GM12865 (cell line): ENCODE measurements around the gene NT5DC1.

Experiments used
- DNase-seq: peaks from one replicate; pipeline ENCODE4 v3.0.0; 2010; ENCODE audit warnings: low read depth
- H3K4me3 ChIP-seq: 2 replicates; pipeline ENCODE4 v1.5.1; 2011; ENCODE audit warnings: mild to moderate bottlenecking, low read depth, low read length, control low read depth
- TF ChIP-seq, protein P1 (sequence below): IDR thresholded peaks from 2 replicates; pipeline ENCODE4 v1.5.1; 2011; ENCODE audit warnings: low read length, control low read depth, low read depth, inconsistent platforms; ENCODE audit not compliant: insufficient read depth; ENCODE audit errors: missing control alignments

The NT5DC1 gene

GRCh38 chr6:116192786-116193185 is 92.1 kb downstream of the NT5DC1 start:
- DNase-seq, result no peak
- TF ChIP-seq, protein P1, sequence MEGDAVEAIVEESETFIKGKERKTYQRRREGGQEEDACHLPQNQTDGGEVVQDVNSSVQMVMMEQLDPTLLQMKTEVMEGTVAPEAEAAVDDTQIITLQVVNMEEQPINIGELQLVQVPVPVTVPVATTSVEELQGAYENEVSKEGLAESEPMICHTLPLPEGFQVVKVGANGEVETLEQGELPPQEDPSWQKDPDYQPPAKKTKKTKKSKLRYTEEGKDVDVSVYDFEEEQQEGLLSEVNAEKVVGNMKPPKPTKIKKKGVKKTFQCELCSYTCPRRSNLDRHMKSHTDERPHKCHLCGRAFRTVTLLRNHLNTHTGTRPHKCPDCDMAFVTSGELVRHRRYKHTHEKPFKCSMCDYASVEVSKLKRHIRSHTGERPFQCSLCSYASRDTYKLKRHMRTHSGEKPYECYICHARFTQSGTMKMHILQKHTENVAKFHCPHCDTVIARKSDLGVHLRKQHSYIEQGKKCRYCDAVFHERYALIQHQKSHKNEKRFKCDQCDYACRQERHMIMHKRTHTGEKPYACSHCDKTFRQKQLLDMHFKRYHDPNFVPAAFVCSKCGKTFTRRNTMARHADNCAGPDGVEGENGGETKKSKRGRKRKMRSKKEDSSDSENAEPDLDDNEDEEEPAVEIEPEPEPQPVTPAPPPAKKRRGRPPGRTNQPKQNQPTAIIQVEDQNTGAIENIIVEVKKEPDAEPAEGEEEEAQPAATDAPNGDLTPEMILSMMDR, result no peak
- no peak overlapping the region for H3K4me3 ChIP-seq

GRCh38 chr6:116196841-116197240 is 96.2 kb downstream of the NT5DC1 start:
- TF ChIP-seq, protein P1, result no peak
- no peak overlapping the region for H3K4me3 ChIP-seq
- DNase-seq, result no peak

DNA sequence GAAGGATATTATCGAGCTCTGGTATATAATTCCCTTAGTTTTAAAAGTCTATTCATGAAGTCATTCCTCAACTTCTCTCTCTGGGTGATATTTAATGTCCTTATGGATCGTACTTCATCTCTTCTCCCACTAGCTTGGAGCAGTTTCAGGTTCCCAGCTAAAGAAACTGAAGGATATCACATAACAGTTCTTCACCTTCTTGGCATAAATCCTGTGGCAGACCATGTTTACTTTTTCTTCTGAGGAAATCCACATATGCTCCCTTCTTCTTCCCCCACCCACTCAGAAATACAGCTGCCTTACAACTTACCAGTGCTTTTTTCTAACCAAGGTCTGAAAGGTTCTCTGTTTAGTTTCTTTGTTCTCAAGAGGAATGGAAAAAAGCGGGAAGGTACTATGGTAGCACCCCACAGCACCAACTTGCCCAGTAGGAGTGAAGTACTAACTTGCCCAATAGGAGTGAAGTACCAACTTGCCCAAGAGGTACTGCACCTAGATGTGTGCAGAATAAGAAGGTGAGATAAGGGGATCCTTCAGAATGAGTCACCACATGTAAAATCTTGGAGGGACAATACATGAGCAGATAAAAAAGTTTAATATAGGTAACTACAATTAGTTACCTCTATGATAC is 100.1 kb downstream of the NT5DC1 start:
- no peak for DNase-seq
- TF ChIP-seq, protein P1, result no peak
- no peak overlapping the region for H3K4me3 ChIP-seq

DNA sequence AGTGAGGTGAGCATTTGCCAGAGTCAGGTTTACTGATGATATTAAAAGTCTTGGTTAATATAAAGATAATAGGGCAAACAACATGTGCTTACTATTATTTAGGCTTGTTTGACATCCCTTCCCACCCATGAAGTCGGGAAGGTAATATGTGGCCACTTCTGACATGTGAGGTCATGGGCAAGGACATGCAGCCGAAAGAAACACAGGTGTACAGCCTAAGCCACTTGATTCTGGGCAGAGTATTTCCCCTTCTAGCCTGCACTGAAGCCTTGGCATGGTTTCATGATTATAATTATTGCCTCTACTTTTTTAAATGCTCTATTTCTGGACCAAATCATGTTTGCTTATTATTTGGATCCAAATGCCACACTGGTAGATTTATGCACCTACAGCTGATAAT is 100.9 kb downstream of the NT5DC1 start:
- H3K4me3 ChIP-seq, result no peak overlapping the region
- TF ChIP-seq, protein P1, result no peak

GRCh38 chr6:116205281-116205680 is 104.6 kb downstream of the NT5DC1 start:
- TF ChIP-seq, protein P1, result no peak
- DNase-seq, result no peak
- H3K4me3 ChIP-seq, result no peak overlapping the region

More for the DNA sequence above, 100.9 kb downstream of the NT5DC1 start:
- DNase-seq, result no peak

DNA sequence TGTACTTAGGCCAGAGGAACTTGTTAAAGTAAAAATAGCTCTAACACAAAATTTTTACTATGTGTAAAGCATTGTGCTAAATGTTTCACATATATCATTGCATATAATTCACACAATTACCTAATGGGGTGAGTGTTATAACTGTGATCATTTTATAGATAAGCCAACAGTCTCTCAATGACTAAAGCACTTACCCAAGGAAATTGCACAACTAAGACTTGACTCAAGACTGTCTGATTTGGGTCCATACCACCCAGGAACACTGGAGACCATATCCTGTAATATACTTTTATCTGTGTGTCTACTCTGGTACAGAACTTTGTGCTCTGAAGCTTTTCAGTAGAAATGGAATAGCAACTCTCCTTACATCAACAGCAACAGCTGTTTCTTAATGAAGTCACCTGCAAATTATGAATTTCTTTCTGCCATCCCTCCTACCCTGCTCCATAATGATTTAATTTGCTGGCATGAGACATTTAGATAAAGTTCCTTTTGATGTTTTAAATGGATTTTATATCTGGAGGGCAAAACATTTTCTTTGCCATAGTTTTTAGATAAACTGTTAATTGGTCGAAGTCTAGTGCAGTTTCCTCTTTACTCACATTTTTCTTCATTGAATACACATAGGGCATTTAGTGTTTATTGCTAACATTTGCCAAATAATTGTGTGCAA is 105.7 kb downstream of the NT5DC1 start:
- TF ChIP-seq, protein P1, result no peak

GRCh38 chr6:116208056-116208785 is 107.6 kb downstream of the NT5DC1 start:
- no peak for DNase-seq
- TF ChIP-seq, protein P1, result no peak
- H3K4me3 ChIP-seq, result no peak overlapping the region

More for the DNA sequence above, 105.7 kb downstream of the NT5DC1 start:
- DNase-seq, result no peak
- H3K4me3 ChIP-seq, result no peak overlapping the region
